ENCODE data around the gene SLC17A5.
"Not testable (repeated sequence)": the region's sequence is repeated elsewhere in the genome, so short reads cannot be mapped to it uniquely, and the experiment has no call there.

SLC17A5 gene, protein sequence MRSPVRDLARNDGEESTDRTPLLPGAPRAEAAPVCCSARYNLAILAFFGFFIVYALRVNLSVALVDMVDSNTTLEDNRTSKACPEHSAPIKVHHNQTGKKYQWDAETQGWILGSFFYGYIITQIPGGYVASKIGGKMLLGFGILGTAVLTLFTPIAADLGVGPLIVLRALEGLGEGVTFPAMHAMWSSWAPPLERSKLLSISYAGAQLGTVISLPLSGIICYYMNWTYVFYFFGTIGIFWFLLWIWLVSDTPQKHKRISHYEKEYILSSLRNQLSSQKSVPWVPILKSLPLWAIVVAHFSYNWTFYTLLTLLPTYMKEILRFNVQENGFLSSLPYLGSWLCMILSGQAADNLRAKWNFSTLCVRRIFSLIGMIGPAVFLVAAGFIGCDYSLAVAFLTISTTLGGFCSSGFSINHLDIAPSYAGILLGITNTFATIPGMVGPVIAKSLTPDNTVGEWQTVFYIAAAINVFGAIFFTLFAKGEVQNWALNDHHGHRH

DNA sequence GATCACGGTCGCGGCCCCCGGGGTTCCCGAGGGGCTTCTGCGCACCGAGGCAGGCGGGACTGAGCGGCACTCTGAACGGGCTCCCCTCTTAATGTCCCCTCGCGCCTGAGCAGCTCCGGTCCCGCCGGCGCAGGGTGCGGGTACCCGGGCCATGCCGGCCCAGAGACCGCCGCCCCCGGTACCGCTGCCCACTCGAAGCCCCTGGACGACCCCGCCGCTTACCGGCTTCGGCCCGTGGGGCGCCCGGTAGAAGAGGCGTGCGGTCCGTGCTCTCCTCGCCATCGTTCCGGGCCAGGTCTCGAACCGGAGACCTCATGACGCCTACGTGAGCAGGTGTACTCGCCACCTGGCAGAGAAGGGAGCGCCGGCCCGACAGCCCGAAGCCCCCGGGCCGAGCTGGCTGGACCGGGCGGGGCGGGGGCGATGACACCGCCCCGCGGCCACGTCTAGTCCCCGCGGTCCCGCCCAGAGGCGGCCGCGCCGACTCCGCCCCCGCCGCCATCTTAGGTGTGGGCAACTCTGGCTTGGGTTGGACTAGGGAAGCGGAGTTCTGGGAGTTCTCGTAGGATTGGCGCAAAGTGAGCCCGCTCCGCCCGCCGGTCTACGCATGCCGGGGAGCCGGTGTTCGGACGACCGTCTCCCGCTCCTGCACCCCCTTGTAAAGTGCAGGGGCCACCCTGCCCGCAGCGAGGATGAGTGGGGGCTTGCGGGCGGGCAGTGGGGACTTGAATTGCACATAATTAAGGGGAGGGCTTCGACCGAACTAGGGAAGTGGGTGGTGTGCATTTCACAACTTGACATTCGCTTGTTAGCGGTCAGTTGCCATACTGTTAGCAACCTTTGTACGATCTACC, at the start of gene SLC17A5:
TSS of gene SLC17A5 (minus strand) at position 422 of the 854 bp plus-strand sequence. CDS start at position 316, 106 bp downstream.
- peak; percentile 42 for FAIRE-seq

DNA sequence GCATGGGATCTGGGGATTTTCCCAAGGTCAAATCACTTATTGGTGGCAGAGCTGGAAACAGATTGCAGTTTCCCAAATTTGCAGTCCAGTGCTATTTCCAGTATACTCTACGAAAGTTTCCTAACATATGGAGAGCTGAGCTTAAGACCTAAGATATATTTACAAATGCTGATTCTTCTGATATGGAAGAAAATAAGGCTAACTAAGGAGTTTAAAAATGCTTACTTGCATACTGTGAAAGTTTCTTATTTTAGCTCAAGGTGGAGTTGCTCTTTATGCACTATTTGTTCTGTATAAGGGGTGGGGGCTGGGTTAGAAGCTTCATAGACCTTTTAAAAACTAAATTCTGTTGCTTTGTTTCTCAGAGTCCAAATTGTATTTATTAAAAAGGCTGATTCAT, 49.7 kb upstream of the SLC17A5 start:
- no peak for FAIRE-seq

DNA sequence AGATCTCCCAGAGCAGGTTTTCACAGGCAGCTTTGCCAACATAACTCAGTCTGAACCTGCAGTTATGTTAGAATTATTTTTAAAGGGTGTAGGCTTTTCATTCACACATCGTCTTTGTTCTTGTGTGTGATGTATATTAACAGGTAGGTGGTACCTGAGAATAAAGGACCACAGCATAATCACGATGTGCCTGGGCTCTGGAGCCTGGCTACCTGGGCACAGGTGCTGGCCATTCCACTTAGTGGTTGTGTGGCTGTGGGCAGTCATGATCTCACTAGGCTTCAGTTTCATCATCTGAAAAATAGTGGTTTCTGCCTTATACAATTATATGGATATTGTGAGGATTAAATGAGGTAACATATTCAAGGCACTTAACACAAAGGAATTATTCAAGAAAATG, 48.7 kb upstream of the SLC17A5 start:
- FAIRE-seq = no peak

DNA sequence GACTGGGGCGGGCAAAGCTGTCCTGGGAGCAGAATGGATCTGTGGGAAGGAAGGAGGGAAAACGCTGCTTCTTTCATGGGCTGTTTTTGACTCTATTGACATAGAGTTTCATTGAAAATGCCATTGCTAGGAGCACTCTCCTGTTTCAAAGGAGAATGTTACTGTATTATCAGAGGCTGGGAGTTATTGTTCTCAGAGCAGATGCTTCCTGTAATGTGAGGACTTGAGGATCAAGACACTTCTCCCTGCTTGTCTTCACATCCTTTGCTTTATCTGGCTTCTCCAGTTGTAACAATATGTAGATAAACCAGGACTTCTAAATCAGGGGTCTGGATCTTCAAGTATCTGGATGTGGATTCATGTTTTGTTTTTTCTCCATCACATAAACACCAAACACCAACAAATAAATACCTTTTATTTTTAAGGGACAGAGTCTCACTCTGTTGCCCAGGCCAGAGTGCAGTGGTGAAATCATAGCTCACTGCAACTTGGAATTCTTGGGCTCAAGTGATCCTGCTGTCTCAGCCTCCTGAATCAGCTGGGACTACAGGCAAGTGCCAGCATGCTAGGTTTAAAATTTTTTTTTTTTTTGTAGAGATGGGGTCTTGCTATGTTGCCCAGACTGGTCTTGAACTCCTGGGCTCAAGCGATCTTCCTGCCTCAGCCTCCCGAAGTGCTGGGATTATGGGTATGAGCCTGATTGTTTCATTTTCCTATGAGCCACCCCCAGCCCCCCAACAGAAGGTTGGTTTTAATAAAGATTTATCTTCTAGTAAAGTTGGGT, 46.1 kb upstream of the SLC17A5 start:
- FAIRE-seq = no peak

DNA sequence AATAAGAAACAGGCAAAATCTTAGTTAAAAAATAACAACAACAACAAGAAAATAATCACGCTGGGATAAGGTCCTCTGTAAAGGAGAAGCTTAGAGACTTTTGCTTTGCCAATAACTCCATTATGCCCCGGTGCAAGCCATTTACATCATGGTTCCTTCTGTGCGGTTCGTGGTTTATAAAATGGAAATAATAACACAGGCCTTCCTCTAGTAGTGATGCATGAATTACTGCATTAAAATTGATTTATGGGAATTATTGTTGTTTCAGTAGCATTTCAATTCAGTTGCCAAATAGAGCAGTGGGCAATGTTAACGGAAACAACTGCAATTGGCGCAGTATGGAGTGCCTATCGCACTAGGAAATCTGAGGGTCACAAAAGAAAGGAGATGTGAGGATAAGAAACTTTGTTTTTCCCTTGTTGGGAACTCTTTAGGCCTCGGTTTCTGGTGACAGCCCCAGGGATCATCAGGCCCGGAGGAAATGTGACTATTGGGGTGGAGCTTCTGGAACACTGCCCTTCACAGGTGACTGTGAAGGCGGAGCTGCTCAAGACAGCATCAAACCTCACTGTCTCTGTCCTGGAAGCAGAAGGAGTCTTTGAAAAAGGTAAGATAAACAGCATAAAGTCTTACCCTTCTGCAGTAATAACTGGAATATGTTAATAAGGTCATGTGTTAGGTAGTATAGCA, 43.3 kb upstream of the SLC17A5 start:
- no peak for FAIRE-seq

DNA sequence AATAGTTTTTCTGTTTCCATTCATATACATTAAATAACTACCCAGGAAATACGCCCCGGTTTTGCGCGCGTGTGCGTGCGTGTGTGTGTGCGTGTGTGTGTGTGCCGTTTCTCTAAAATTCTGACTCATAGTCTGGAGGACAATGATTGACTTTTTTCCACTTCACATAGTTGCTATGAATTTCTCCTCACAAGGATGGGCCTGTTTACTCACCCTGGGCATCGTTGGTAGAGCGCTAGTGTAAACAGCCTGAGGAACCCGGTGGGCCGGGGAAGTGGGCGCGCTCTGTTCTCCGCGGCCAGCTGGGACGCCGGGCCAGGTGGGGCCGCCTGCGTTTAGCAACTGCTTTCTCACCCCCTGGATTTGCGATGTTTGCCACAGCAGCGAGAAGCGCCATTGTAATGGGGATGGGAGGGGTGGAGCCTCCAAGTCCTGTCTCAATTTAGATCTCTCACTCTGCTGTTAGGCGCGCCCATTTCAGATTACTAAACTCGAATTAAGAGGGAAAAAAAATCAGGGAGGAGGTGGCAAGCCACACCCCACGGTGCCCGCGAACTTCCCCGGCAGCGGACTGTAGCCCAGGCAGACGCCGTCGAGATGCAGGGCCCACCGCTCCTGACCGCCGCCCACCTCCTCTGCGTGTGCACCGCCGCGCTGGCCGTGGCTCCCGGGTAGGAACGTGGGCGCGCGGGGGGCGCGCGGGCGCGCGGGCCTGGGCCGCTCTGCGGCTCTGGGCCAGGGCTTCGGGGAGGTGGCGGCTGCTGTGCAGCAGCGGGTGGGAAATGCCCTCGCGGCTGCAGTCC, 42.0 kb upstream of the SLC17A5 start, which contains the start of gene CD109:
TSS of gene CD109 (plus strand) at position 585 of the 803 bp plus-strand sequence. CDS start at position 598, 13 bp downstream.
- FAIRE-seq = no peak

DNA sequence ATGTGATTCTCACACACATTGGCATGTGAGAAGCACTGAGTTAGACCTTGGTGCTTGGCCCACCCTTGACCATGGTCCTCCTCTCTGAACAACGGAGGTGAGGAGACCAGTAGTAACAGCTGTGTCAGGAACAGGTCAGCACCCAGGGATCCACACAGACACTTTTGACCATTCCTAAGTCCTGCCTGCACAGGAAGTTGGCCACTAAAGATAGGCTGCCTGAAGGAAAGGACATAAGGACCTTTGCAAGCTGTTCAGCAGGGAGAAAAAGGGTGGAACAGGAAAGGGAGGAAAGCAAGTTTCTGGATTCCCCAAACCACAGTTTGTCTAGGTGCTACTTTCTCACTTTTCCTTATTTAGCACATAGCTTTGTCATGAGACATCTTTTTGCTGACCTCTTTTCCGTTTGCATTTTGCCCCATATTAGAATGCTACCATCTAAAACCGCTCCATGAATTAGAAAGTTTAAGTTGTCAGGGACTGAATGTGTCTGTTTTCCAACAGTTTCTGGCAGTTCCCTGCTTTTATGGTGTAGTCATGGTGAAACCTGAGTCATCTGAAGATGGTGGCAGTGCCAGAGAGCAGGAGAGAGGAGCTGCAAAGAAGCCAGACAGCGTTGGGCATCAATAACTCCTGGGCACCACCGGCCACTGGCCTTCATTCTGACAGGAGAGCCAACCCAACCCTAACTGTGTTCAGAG, 41.1 kb upstream of the SLC17A5 start:
- FAIRE-seq = no peak

DNA sequence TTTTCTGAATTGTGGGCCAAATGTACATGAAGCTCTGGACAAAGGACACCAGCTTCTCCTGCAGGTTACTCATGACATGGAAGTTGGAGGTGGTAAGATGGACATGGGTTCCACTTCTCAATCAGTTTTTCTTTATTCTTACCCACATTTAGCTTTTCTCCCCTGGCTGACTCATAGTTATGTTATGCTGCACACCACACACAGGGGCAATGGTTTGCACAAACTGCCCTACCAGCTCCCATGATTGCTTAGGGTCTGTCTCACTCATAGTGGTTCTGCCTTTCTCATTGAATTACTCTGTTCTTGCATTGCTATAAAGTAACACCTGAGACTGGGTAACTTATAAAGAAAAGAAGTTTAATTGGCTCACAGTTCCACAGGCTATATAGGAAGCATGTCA, 37.7 kb upstream of the SLC17A5 start:
- no peak for FAIRE-seq

DNA sequence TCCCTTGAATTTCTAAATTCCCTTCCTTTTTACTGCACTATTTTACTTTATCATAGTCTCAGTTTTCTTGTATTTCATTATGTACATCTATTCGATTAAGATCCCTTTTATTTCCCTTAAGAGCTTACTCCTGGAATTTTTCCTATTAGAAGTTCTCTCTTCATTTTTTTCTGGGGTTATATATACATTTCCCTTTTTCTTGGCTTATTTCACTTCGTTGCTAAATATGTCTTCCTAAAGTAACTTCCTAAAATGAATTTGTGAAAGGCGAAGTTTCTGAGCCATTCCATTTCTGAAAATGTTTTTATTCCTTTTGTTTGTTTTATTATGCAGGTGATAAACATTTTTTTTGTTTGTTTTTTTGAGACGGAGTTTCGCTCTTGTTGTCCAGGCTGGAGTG, 36.3 kb upstream of the SLC17A5 start:
- no peak for FAIRE-seq

DNA sequence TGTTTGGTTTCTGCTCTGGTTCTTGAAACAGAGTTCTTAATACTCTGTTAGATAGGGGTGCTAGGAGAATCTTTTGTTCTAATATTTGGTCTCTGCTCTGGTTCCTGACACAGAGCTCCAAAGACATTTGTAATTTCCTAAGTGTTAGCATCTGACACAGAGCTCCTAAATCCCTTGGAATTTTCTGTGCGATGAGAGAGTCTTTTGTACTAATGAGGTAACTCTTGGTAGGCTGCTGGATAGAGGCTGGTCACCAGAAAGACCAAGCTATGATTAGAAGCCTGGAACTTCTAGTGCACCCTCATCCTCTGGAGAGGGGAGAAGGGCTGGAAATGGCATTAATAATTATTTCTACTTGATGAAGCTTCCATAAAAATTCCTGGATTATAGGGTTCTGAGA, 34.6 kb upstream of the SLC17A5 start:
- FAIRE-seq = no peak

DNA sequence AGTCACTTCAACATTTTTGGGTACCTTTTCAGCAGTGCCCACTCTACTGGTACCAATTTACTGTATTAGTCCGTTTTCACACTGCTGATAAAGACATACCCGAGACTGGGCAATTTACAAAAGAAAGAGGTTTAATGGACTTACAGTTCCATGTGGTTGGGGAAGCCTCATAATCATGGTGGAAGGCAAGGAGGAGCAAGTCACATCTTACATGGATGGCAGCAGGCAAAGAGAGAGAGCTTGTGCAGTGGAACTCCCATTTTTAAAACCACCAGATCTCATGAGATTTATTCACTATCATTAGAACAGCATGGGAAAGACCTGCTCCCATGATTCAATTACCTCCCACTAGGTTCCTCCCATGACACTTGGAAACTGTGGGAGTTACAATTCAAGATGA, 29.8 kb upstream of the SLC17A5 start:
- FAIRE-seq = not testable (repeated sequence)

DNA sequence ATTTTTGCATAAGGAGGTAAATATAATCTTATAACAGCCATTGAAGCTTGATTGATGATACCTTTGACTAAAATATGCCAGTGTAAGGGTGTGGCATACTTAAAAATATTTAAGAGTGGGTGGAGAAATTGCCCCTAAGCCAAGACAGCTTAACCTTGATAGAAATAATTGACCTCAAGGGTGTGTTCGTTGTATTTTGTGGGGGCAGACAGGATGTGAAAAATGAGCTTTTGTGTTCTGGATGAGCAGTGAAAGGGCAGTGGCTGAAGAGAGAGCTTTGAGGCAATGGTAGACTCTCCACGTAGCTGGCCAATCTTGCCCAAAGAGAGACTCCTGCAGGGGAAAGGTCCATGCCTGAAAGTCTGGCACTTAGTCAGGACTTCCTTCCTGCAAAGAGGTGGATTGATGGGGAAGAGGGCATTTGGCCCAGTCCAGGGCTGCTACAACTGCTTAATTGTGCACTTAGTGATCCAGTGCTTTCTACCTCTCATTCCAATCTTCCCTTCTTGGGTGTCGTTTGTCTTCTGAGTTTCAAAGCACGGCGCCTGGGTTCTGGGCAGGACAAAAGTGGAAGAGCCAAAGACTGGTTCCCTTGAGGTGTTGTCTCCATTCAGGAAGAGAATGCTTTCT, 26.6 kb upstream of the SLC17A5 start:
- no peak for FAIRE-seq

DNA sequence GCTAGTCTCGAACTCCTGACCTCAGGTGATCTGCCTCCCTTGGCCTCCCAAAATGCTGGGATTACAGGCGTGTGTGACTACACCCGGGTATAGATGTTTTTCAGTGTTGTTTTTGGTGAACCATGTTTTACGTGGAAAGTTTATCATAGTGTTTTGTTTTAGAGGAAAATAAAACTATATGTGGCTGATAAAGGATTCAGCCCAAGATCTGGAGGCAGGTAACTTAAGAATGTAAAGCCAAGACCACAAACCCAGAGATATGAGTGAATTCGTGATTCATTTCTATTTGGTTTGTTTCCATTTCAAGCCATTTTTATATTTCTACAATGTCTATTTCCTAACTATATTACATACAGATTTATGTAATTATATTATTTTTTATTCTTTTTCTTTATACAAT, 26.1 kb upstream of the SLC17A5 start:
- peak; percentile 11 for FAIRE-seq

DNA sequence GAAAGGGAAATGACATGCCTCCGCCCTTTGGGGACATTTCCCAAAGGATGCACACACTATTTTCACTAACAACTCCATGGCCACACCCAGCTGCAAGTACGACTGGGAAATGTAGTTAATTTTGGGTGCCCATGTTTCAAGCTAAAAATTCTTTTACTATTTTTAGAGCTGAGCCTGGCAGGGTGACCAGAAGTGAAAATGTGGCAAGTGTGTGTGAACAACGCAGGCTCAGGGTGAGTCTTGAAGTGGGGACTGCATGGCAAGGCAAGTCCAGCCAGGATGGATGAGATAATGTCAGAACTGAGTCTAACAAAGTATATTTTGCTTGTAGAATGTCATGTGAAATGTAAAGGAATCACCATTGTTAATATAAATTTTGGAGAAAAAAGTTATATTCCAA, 25.2 kb upstream of the SLC17A5 start:
- no peak for FAIRE-seq

DNA sequence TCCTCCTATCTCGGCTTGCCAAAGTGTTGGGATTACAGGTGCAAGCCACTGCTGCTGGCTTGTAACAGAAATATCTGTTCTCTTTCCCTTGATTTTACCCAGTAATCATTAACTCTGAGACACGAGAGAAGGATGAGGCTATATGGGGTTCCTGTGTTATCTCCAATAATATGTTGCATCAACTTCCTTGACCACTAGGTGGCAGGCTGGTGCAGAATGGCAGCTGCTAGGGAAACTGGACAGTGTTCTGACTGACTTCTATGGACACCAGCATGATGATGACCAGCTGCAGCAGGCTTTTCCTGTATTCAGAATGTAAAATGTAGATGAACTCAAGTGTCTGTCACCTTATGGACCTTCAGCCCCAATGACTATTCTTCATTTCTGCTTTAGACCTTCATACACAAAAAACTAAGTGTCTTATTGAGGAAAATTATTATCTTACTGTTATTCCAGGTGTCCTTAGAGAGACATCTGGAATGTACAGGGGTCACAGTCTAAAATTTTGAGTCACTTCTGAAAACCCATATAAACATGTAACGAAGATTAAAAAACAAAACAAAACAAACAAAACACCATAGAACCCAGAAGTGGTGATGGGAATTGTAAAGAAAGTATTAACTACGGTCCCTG, 21.8 kb upstream of the SLC17A5 start:
- peak; percentile 78 for FAIRE-seq

DNA sequence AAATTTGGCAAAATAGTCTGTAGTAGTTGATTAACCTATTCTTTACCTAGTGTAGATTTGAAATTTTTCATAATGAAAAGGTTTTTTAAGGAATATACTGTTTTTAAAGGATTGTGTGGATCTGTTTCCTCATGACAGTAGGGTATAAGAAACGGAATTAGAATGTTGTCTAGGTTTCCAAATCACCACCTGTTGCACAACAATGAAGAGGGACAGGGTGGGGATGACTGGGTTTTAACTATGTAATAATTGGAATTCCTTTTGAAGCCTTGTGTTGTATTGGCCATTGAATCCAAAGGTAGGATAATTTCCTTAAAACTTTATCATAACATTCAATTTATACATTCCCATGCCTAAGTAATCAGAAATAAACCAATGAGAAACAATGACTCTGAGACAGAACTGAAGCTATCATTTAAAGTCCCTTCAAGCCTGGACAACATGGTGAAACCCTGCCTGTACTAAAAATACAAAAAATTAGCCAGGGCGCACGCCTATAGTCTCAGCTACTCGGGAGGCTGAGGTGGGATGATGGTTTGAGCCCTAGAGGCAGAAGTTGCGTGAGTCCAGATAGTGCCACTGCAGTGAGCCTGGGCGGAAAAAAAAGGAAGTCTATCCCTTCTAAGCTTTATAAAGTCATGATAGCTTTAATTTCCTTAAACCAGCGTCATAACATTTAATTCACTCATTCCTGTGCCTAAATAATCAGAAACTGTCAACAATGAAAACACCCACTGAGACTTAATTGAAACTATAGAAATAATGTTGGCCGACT, 18.3 kb upstream of the SLC17A5 start:
- no peak for FAIRE-seq

DNA sequence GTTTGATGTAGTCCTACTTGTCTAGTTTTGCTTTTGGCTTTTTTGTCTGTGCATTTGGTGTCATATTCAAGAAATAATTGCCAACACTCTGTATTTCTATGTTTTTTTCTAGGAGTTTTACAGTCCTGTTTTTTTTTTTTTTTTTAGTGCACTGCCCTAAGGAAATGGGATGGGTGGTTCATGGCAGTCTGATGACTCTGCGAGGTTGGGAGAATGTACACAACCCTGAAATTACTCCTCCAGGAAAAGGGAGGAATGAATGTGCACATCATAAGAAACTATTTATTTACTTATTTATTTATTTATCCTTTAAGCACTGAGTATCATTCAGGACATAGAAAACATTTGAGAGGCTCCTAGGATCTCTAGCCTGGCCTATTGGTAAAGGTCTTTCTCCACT, 15.2 kb upstream of the SLC17A5 start:
- no peak for FAIRE-seq

DNA sequence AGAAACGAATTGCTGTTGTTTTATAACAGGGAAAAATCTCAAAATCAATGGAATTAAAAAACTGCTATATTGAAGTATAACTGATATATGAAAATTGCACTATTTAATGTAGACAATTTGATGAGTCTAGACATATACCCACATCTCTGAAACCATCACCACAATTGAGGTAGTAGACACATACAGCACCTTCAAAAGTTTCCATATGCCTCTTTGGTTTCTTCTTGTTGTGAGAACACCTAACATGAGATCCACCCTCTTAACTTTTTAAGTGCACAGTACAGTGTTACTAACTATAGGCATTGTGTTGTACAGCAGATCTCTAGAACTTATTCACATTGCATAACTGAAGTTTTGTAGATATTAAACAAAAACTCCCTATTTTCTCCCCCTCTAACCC, 14.0 kb upstream of the SLC17A5 start:
- FAIRE-seq = no peak

DNA sequence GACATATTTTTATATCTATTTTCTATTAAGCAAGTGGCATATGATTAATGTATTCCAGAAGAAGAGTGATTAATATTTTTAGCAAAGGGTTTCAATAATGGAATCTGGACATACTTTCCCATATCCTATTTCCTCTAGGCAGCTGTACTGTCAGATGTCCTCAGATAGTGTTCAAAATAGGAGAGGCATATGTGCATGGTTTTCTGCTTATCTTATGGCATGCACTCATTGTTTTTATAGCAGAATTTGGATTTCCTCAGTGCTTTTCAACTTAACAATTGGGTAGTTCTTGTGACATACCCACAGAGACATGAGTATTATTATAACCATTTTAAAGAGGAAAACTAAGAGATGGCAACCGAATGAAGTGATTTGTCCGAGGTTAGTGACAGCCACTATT, 12.6 kb upstream of the SLC17A5 start:
- no peak for FAIRE-seq

Data from G401.6 (cell line).